Natural killer cell (primary cell): ENCODE measurements around the gene IGF1R. TPM values are rescaled to one million over a fixed set of nuclear protein-coding genes. Genes with fewer than 3 reads are reported as not detected.

Source experiments
- ATAC-seq, 3 donors: fragments of 150-1000 bp in 2 of 3; fragments of 200-7000 bp in 1 of 3; cut with Tn5 transposase; 1 replicate in 1 of 3; 2 replicates in 2 of 3; pipeline ENCODE4 v1.10.0; 2021; ENCODE audit warnings: mild to moderate bottlenecking in 2 of 3, moderate library complexity in 2 of 3
- DNase-seq, 2 donors: peaks; one replicate each; pipeline versions ENCODE4 v3.0.0 to v3.0.0-alpha.2; 2013 to 2021; ENCODE audit warnings: mixed read lengths in 1 of 2
- H3K27ac ChIP-seq: one replicate; pipeline ENCODE4 v1.5.1; 2013; ENCODE audit warnings: mild to moderate bottlenecking, low read length
- H3K27me3 ChIP-seq: one replicate; pipeline ENCODE4 v1.6.1; 2013; ENCODE audit warnings: low read length; ENCODE audit not compliant: control insufficient read depth, insufficient read depth
- H3K36me3 ChIP-seq: one replicate; pipeline ENCODE4 v1.6.1; 2013; ENCODE audit warnings: low read length; ENCODE audit not compliant: control insufficient read depth, insufficient read depth
- H3K4me1 ChIP-seq: one replicate; pipeline ENCODE4 v1.6.1; 2013; ENCODE audit warnings: low read length; ENCODE audit not compliant: control insufficient read depth, insufficient read depth
- H3K4me3 ChIP-seq: one replicate; pipeline ENCODE4 v1.5.1; 2013; ENCODE audit warnings: low read length
- H3K9me3 ChIP-seq: one replicate; pipeline ENCODE4 v1.6.1; 2013; ENCODE audit warnings: low read length; ENCODE audit not compliant: control insufficient read depth, insufficient read depth
- H3K27ac Mint-ChIP-seq, 2 donors: one replicate each; pipeline ENCODE4 v1.8.0; 2022; ENCODE audit warnings: mild to moderate bottlenecking in 2 of 2, mixed read lengths in 2 of 2, moderate library complexity in 1 of 2
- H3K27me3 Mint-ChIP-seq, 2 donors: one replicate each; pipeline ENCODE4 v1.8.0; 2022; ENCODE audit warnings: low read depth in 2 of 2, mixed read lengths in 2 of 2
- H3K36me3 Mint-ChIP-seq: one replicate; pipeline ENCODE4 v1.8.0; 2022; ENCODE audit warnings: mixed read lengths
- H3K4me1 Mint-ChIP-seq, 2 donors: one replicate each; pipeline ENCODE4 v1.8.0; 2022; ENCODE audit warnings: mixed read lengths in 2 of 2
- H3K4me3 Mint-ChIP-seq: one replicate; pipeline ENCODE4 v1.8.0; 2022; ENCODE audit warnings: mild to moderate bottlenecking, moderate library complexity, mixed read lengths
- H3K9me3 Mint-ChIP-seq, 2 donors: one replicate each; pipeline ENCODE4 v1.8.0; 2022; ENCODE audit warnings: mixed read lengths in 2 of 2
- WGBS: methylation state at CpG from one replicate; pipeline ENCODE4 v1.1.7; 2013; ENCODE audit warnings: missing lambda C conversion rate; ENCODE audit not compliant: insufficient coverage; 5-methylcytosine and 5-hydroxymethylcytosine counted together
- intact Hi-C: fragments of 100-400 bp; cut with micrococcal nuclease; formaldehyde crosslinking; loops from one replicate; pipeline ENCODE4 v1.14.2; 2022
- total RNA-seq, 4 donors: library from RNA; stranded (reverse); fragments of 120-200 nt in 1 of 4; gene quantifications; one replicate each; pipeline versions ENCODE4 v1.2.3 to v1.2.4, GENCODE V29; 2013 to 2022
- TF ChIP-seq, protein P1 (sequence below): fragments of 200-600 bp; IDR thresholded peaks from one replicate; pipeline ENCODE4 v1.8.0; 2022; ENCODE audit warnings: antibody characterized with exemption

IGF1R gene
- total RNA-seq, 3 donors from 2014 or later (not counting 1 experiment from before 2014, with no cell fraction given), result 47.3 to 50.7 (median 49.0) TPM

DNA sequence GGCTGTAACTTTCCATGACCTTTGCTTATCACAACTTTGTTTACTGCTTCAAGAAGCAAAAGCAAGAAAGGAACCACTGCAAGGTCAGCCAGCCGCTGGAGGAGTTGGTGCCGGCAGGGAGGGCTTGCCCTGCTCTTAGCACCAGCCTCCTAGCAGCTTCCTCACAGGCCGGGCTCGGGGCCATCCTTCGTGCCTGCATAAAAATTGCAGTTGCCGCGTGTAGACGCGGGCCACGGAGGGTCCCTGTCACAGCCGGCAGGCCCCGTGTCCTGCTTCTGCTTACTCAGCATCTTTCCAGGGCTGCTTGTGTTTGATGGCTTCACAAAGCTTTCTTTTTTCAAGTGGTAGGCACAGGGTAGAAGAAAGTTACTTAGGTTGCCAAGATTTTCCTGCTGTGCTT, 274.8 kb downstream of the IGF1R start:
- DNase-seq, result no peak
- peaks cover 0 to 21% of the 10 kb centered on the region in 2 donors for H3K4me1 Mint-ChIP-seq
- no peak for ATAC-seq
- intact Hi-C loops, result no loop called here
- H3K4me3 ChIP-seq, result no peak overlapping the region
- WGBS, result 96% methylated on average over 12 of the region's 12 CpGs
- TF ChIP-seq, protein P1, sequence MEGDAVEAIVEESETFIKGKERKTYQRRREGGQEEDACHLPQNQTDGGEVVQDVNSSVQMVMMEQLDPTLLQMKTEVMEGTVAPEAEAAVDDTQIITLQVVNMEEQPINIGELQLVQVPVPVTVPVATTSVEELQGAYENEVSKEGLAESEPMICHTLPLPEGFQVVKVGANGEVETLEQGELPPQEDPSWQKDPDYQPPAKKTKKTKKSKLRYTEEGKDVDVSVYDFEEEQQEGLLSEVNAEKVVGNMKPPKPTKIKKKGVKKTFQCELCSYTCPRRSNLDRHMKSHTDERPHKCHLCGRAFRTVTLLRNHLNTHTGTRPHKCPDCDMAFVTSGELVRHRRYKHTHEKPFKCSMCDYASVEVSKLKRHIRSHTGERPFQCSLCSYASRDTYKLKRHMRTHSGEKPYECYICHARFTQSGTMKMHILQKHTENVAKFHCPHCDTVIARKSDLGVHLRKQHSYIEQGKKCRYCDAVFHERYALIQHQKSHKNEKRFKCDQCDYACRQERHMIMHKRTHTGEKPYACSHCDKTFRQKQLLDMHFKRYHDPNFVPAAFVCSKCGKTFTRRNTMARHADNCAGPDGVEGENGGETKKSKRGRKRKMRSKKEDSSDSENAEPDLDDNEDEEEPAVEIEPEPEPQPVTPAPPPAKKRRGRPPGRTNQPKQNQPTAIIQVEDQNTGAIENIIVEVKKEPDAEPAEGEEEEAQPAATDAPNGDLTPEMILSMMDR, result no peak
- H3K27me3 Mint-ChIP-seq, result no peaks in the 10 kb centered on the region
- H3K27ac ChIP-seq, result no peak overlapping the region
- peaks cover 19% of the 10 kb centered on the region for H3K36me3 ChIP-seq
- no peaks in the 10 kb centered on the region for H3K36me3 Mint-ChIP-seq
- H3K27ac Mint-ChIP-seq, result no peak overlapping the region
- no peaks in the 10 kb centered on the region for H3K27me3 ChIP-seq
- H3K9me3 Mint-ChIP-seq, result no peaks in the 10 kb centered on the region
- no peaks in the 10 kb centered on the region for H3K9me3 ChIP-seq
- no peak overlapping the region for H3K4me3 Mint-ChIP-seq
- peaks cover 12% of the 10 kb centered on the region for H3K4me1 ChIP-seq

DNA sequence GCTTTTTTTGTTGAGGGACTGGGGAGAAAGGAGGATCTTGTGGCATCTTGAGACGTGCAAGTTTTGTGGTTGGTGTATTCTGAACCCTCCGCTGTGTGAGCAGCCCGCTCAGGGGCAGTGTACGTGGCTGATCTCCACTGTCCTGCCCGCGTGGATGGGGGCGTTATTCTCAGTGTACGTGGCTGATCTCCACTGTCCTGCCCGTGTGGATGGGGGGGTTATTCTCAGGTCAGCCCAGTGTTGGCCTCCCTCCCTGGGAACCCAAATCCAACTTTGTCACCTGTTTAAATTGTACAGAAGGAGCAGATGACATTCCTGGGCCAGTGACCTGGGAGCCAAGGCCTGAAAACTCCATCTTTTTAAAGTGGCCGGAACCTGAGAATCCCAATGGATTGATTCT, 275.2 kb downstream of the IGF1R start:
- Mint-ChIP-seq H3K27ac (no peak overlapping the region), H3K36me3 (no peaks in the 10 kb centered on the region), H3K27me3 (no peaks in the 10 kb centered on the region), H3K4me3 (no peak overlapping the region), H3K4me1 (peaks cover 0 to 21% of the 10 kb centered on the region in 2 donors), H3K9me3 (no peaks in the 10 kb centered on the region)
- WGBS, result 88% methylated on average over 9 of the region's 10 CpGs
- ATAC-seq (no peak), DNase-seq (no peak)
- Histone ChIP-seq H3K4me3 (no peak overlapping the region), H3K36me3 (peaks cover 19% of the 10 kb centered on the region), H3K4me1 (peaks cover 12% of the 10 kb centered on the region), H3K27me3 (no peaks in the 10 kb centered on the region), H3K9me3 (no peaks in the 10 kb centered on the region), H3K27ac (no peak overlapping the region)
- intact Hi-C loops, result no loop called here
- TF ChIP-seq, protein P1, result no peak

DNA sequence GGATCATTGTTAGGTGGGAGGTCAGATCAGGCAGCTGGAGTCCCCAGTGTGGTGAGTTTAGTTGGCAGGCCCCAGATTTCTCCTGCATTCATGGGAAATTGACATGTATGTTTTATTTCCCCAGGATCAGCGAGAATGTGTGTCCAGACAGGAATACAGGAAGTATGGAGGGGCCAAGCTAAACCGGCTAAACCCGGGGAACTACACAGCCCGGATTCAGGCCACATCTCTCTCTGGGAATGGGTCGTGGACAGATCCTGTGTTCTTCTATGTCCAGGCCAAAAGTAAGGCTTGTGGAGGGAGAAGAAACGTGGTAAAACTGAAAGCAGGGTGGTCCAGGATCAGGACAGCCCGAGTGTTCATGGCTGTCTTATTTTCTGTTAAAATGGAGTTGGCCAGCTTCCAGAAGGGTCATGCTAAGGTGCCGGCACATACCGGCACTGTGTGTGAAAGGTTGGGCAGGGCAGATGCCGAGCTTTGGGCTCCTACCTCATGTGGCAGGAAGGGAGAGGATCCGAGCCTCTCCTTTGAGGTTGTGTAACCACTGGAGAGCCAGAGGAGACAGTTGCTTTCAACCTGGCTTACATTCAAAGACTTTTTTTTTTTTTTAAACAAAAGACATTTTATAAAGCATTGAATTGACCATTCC, 276.2 kb downstream of the IGF1R start:
- H3K27me3 ChIP-seq, result no peaks in the 10 kb centered on the region
- intact Hi-C loops, result no loop called here
- peaks cover 12% of the 10 kb centered on the region for H3K4me1 ChIP-seq
- H3K27ac Mint-ChIP-seq, result no peak overlapping the region
- H3K27me3 Mint-ChIP-seq, result no peaks in the 10 kb centered on the region
- H3K4me1 Mint-ChIP-seq, result peaks cover 0 to 15% of the 10 kb centered on the region in 2 donors
- no peak for ATAC-seq
- no peak overlapping the region for H3K27ac ChIP-seq
- no peak for DNase-seq
- no peak overlapping the region for H3K4me3 Mint-ChIP-seq
- no peaks in the 10 kb centered on the region for H3K9me3 Mint-ChIP-seq
- peaks cover 21% of the 10 kb centered on the region for H3K36me3 ChIP-seq
- TF ChIP-seq, protein P1, result no peak
- H3K9me3 ChIP-seq, result no peaks in the 10 kb centered on the region
- H3K36me3 Mint-ChIP-seq, result peaks cover 3% of the 10 kb centered on the region
- no peak overlapping the region for H3K4me3 ChIP-seq
- WGBS, result 90% methylated on average over 11 of the region's 11 CpGs

DNA sequence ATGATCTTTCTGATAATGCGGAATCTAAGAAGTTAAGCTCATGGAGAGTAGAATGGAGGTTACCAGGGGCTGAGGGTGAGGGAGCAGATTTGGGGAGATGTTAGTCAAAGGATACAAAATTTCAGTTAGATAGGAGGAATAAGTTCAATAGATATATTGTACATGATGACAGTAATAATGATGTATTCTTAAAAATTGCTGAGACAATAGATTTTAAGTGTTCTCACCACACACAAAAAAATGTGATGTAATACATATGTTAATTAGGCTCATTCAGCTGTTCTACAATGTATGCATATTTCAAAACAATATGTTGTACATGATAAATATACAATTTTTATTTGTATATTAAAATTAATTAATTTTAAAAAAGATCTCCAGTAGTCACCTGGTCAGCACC, 277.9 kb downstream of the IGF1R start:
- ATAC-seq (no peak), DNase-seq (no peak)
- 96% methylated on average over 1 of the region's 1 CpG for WGBS
- Mint-ChIP-seq H3K4me3 (no peak overlapping the region), H3K36me3 (peaks cover 10% of the 10 kb centered on the region), H3K9me3 (no peaks in the 10 kb centered on the region), H3K4me1 (no peaks in the 10 kb centered on the region), H3K27ac (peak overlapping the region in 1 of 2 donors; percentile 13), H3K27me3 (no peaks in the 10 kb centered on the region)
- intact Hi-C loops, result no loop called here
- TF ChIP-seq, protein P1, result no peak
- Histone ChIP-seq H3K36me3 (peaks cover 28% of the 10 kb centered on the region), H3K27ac (no peak overlapping the region), H3K4me1 (peaks cover 1% of the 10 kb centered on the region), H3K9me3 (no peaks in the 10 kb centered on the region), H3K4me3 (no peak overlapping the region), H3K27me3 (no peaks in the 10 kb centered on the region)
